Chondrocyte (in vitro differentiated cells): ENCODE results near the gene DGKH. TPM values are rescaled to one million over a fixed set of nuclear protein-coding genes. Genes with fewer than 3 reads are reported as not detected.
"Not testable (repeated sequence)": the region's sequence is repeated elsewhere in the genome, so short reads cannot be mapped to it uniquely, and the experiment has no call there.

ENCODE experiments used
- DNase-seq: peaks from one replicate; pipeline ENCODE4 v3.0.0; 2021; ENCODE audit warnings: mixed read lengths, low spot score
- H3K27ac Mint-ChIP-seq: one replicate; pipeline ENCODE4 v1.8.0; 2021; ENCODE audit warnings: mild to moderate bottlenecking, moderate library complexity, mixed read lengths; ENCODE audit not compliant: unreplicated experiment
- H3K27me3 Mint-ChIP-seq: 2 replicates; pipeline ENCODE4 v1.8.0; 2021; ENCODE audit warnings: low read depth, mixed read lengths
- H3K36me3 Mint-ChIP-seq: 2 replicates; pipeline ENCODE4 v1.8.0; 2021; ENCODE audit warnings: low read depth, mixed read lengths
- H3K4me1 Mint-ChIP-seq: 2 replicates; pipeline ENCODE4 v1.8.0; 2021; ENCODE audit warnings: low read depth, mild to moderate bottlenecking, mixed read lengths
- H3K4me3 Mint-ChIP-seq: one replicate; pipeline ENCODE4 v1.8.0; 2021; ENCODE audit warnings: mild to moderate bottlenecking, moderate library complexity, mixed read lengths; ENCODE audit not compliant: unreplicated experiment
- H3K9me3 Mint-ChIP-seq: 2 replicates; pipeline ENCODE4 v1.8.0; 2021; ENCODE audit warnings: low read depth, mixed read lengths
- CTCF ChIP-seq: fragments of 200-600 bp; sonication (generic); IDR thresholded peaks from 2 replicates; pipeline ENCODE4 v1.5.0; 2021; ENCODE audit warnings: antibody characterized with exemption, mild to moderate bottlenecking, moderate library complexity
- total RNA-seq: library from RNA; stranded (reverse); gene quantifications from 3 replicates; pipeline ENCODE4 v1.2.1, GENCODE V29; 2021

The DGKH gene
- total RNA-seq, 1 donor from 2014 or later, result 14.7 TPM

- DNase-seq, result no peak
- Mint-ChIP-seq H3K4me1 (peaks cover 16% of the 10 kb centered on the region), H3K27me3 (no peaks in the 10 kb centered on the region)
Observed at GRCh38 chr13:42153199-42154113, 105.0 kb downstream of the DGKH start.

DNA sequence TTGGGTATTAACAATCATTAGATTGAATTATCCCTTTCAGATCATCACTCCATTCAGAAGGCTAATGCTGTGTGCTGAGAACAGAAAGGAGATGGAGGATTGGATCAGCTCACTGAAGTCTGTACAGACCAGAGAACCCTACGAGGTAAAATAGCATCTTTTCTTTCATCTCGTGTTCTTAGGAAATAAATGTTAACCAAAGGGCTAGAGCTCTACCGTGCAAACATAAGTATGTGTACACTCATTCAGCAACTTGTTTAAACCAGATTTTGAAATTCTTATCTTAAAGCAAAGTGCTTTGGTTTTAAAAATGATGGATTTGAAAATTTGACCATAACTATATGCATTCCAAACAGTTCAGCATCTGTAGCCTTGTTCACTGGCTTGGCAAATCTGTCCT lies 106.8 kb downstream of the DGKH start:
- no peaks in the 10 kb centered on the region for H3K27me3 Mint-ChIP-seq
- no peak for TF ChIP-seq CTCF
- peaks cover 15% of the 10 kb centered on the region for H3K36me3 Mint-ChIP-seq
- no peaks in the 10 kb centered on the region for H3K9me3 Mint-ChIP-seq
- DNase-seq, result no peak
- no peak overlapping the region for H3K27ac Mint-ChIP-seq
- peaks cover 16% of the 10 kb centered on the region for H3K4me1 Mint-ChIP-seq
- no peak overlapping the region for H3K4me3 Mint-ChIP-seq

More at GRCh38 chr13:42153199-42154113, 105.0 kb downstream of the DGKH start:
- H3K9me3 Mint-ChIP-seq, result no peaks in the 10 kb centered on the region
- TF ChIP-seq CTCF, result no peak
- peaks cover 7% of the 10 kb centered on the region for H3K36me3 Mint-ChIP-seq
- no peak overlapping the region for H3K4me3 Mint-ChIP-seq
- H3K27ac Mint-ChIP-seq, result peak overlapping the region; percentile 54

DNA sequence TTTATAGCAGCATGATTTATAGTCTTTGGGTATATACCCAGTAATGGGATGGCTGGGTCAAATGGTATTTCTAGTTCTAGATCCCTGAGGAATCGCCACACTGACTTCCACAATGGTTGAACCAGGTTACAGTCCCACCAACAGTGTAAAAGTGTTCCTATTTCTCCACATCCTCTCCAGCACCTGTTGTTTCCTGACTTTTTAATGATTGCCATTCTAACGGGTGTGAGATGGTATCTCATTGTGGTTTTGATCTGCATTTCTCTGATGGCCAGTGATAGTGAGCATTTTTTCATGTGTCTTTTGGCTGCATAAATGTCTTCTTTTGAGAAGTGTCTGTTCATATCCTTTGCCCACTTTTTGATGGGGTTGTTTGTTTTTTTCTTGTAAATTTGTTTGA lies 114.9 kb downstream of the DGKH start:
- H3K36me3 Mint-ChIP-seq, result peaks cover 26% of the 10 kb centered on the region
- H3K4me1 Mint-ChIP-seq, H3K4me3 Mint-ChIP-seq, H3K9me3 Mint-ChIP-seq, H3K27me3 Mint-ChIP-seq, H3K27ac Mint-ChIP-seq, DNase-seq: not testable (repeated sequence)

DNA sequence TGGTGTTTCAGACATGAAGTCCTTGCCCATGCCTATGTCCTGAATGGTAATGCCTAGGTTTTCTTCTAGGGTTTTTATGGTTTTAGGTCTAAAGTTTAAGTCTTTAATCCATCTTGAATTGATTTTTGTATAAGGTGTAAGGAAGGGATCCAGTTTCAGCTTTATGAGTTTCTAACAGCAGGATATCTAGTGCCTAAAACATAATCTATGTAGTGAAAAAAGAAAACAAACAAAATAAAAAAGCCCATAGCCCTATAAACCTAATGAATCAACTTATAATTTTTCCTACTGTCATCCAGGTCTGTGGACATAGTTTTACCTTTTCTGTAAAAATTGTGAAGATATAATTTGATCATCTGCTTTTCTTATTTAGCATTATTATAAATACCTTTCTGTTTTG lies 115.5 kb downstream of the DGKH start:
- H3K36me3 Mint-ChIP-seq, result peaks cover 24% of the 10 kb centered on the region
- H3K4me3 Mint-ChIP-seq, DNase-seq, H3K27ac Mint-ChIP-seq, H3K4me1 Mint-ChIP-seq, H3K27me3 Mint-ChIP-seq, H3K9me3 Mint-ChIP-seq: not testable (repeated sequence)

GRCh38 chr13:42164557-42165125 lies 116.2 kb downstream of the DGKH start:
- no peaks in the 10 kb centered on the region for H3K27me3 Mint-ChIP-seq
- TF ChIP-seq CTCF, result no peak
- no peaks in the 10 kb centered on the region for H3K9me3 Mint-ChIP-seq
- H3K27ac Mint-ChIP-seq, result no peak overlapping the region
- H3K36me3 Mint-ChIP-seq, result peaks cover 27% of the 10 kb centered on the region
- no peaks in the 10 kb centered on the region for H3K4me1 Mint-ChIP-seq
- H3K4me3 Mint-ChIP-seq, result no peak overlapping the region
- no peak for DNase-seq

DNA sequence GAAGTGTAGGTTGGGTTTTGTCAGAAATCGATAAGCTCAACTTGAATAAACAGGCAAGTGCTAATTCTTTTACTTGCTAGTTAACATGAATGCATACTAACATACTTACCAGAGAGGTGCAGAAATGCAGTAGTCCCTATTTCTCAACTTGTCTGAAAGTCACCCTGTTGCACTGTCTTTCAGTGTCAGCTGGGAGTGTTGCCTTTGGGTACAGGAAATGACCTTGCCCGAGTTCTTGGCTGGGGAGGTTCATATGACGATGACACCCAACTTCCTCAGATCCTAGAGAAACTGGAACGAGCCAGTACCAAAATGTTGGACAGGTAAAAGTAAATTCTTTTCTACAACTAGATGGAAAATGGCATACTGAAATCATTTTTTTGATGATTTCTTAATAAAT lies 120.0 kb downstream of the DGKH start:
- no peak for DNase-seq
- H3K9me3 Mint-ChIP-seq, result no peaks in the 10 kb centered on the region
- peaks cover 11% of the 10 kb centered on the region for H3K36me3 Mint-ChIP-seq
- H3K27ac Mint-ChIP-seq, result no peak overlapping the region
- TF ChIP-seq CTCF, result no peak
- H3K4me3 Mint-ChIP-seq, result no peak overlapping the region
- H3K4me1 Mint-ChIP-seq, result no peaks in the 10 kb centered on the region
- no peaks in the 10 kb centered on the region for H3K27me3 Mint-ChIP-seq
